HG03432 (cell line): ENCODE results near the gene MRPL36.

Experiments
- ATAC-seq: cut with Tn5 transposase; IDR thresholded peaks from one replicate; pipeline ENCODE4 v1.9.1; 2021; ENCODE audit warnings: mild to moderate bottlenecking, moderate library complexity; ENCODE audit not compliant: unreplicated experiment

Gene MRPL36

GRCh38 chr5:1751026-1751863, 48.4 kb downstream of the MRPL36 start:
- no peak for ATAC-seq

GRCh38 chr5:1750469-1750868, 49.2 kb downstream of the MRPL36 start:
- ATAC-seq, result no peak

- ATAC-seq, result no peak
Observed at GRCh38 chr5:1749346-1750124, 50.1 kb downstream of the MRPL36 start.

- no peak for ATAC-seq
Observed at GRCh38 chr5:1748845-1749244, 50.8 kb downstream of the MRPL36 start.
